ENCODE data around the gene PLD4.
"Not testable (repeated sequence)": the region's sequence is repeated elsewhere in the genome, so short reads cannot be mapped to it uniquely, and the experiment has no call there.

Gene PLD4

DNA sequence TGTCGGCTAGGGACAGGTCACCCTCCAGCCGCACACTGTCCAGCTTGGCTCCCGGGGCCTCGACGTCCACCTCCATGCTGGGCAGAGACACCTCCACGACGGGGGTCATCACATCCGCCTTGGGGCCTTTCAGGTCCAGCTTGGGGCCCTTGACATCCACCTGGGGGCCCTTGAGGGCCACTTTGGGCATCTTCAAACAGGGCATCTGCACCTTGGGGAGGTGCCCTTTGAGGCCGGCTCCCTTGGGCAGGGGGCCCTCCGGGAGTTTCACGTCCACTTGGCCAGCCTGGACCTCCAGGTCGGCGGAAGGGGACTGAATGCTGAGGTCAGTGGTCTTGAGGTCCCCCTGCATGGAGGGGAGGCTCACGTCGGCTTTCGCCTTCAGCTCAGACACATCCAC lies 17.9 kb downstream of the PLD4 start:
- DNase-seq = no peak

DNA sequence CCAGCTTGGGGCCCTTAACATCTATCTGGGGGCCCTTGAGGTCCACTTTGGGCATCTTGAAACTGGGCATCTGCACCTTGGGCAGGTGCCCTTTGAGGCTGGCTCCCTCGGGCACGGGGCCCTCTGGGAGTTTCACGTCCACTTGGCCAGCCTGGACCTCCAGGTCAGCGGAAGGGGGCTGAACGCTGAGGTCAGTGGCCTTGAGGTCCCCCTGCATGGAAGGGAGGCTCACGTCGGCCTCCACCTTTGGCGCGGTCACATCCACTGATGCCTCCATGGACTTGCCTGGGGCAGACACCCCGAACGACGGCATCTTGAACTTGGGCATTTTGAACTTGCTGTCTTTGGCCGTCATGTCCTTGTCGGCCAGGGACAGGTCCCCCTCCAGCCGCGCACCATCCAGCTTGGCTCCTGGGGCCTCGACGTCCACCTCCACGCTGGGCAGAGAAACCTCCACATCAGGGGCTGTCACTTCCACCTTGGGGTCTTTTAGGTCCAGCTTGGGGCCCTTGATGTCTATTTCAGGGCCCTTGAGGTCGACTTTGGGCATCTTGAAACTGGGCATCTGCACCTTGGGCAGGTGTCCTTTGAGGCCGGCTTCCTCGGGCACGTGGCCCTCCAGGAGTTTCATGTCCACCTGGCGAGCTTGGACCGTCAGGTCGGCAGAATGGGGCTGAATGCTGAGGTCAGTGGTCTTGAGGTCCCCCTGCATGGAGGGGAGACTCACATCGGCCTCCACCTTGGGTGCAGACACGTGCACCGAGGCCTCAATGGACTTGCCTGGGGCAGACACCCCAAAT lies 18.7 kb downstream of the PLD4 start:
- not testable (repeated sequence) for DNase-seq

DNA sequence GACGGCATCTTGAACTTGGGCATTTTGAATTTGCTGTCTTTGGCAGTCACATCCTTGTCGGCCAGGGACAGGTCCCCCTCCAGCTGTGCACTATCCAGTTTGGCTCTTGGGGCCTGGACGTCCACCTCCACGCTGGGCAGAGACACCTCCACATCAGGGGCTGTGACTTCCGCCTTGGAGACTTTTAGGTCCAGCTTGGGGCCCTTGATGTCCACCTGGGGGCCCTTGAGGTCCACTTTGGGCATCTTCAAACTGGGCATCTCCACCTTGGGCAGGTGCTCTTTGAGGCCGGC lies 19.3 kb downstream of the PLD4 start:
- DNase-seq = not testable (repeated sequence)

DNA sequence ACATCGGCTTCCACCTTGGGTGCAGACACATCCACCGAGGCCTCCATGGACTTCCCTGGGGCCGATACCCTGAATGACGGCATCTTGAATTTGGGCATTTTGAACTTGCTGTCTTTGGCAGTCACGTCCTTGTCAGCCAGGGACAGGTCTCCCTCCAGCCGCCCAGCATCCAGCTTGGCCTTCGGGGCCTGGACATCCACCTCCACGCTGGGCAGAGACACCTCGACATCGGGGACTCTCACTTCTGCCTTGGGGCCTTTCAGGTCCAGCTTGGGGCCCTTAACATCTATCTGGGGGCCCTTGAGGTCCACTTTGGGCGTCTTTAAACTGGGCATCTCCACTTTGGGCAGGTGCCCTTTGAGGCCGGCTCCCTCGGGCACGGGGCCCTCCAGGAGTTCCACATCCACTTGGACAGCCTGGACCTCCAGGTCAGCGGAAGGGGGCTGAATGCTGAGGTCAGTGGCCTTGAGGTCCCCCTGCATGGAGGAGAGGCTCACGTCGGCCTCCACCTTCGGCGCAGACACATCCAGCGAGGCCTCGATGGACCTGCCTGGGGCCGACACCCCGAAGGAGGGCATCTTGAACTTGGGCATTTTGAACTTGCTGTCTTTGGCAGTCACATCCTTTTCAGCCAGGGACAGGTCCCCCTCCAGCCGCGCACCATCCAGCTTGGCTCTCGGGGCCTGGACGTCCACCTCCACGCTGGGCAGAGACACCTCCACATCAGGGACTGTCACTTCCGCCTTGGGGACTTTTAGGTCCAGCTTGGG lies 19.9 kb downstream of the PLD4 start:
- DNase-seq = not testable (repeated sequence)

DNA sequence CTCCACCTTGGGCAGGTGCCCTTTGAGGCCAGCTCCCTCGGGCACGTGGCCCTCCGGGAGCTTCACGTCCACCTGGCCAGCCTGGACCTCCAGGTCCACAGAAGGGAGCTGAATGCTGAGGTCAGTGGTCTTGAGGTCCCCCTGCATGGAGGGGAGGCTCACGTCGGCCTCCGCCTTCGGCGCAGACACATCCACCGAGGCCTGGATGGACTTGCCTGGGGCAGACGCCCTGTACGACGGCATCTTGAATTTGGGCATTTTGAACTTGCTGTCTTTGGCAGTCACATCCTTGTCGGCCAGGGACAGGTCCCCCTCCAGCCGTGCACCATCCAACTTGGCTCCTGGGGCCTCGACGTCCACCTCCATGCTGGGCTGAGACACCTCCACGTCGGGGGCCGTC lies 20.6 kb downstream of the PLD4 start:
- not testable (repeated sequence) for DNase-seq

DNA sequence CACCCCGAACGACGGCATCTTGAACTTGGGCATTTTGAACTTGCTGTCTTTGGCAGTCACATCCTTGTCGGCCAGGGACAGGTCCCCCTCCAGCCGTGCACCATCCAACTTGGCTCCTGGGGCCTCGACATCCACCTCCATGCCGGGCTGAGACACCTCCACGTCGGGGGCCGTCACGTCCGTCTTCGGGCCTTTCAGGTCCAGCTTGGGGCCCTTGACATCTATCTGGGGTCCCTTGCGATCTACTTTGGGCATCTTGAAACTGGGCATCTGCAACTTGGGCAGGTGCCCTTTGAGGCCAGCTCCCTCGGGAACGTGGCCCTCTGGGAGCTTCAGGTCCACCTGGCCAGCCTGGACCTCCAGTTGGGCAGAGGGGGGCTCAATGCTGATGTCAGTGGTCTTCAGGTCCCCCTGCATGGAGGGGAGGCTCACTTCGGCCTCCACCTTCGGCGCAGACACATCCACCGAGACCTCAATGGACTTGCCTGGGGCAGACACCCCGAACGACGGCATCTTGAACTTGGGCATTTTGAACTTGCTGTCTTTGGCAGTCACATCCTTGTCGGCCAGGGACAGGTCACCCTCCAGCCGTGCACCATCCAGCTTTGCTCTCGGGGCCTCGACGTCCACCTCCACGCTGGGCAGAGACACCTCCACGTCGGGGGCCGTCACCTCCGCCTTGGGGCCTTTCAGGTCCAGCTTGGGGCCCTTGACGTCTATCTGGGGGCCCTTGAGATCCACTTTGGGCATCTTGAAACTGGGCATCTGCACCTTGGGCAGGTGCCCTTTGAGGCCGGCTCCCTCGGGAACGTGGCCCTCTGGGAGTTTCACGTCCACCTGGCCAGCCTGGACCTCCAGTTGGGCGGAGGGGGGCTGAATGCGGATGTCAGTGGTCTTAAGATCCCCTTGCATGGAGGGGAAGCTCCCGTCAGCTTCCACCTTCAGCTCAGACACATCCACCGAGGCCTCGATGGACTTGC lies 21.6 kb downstream of the PLD4 start:
- not testable (repeated sequence) for DNase-seq

DNA sequence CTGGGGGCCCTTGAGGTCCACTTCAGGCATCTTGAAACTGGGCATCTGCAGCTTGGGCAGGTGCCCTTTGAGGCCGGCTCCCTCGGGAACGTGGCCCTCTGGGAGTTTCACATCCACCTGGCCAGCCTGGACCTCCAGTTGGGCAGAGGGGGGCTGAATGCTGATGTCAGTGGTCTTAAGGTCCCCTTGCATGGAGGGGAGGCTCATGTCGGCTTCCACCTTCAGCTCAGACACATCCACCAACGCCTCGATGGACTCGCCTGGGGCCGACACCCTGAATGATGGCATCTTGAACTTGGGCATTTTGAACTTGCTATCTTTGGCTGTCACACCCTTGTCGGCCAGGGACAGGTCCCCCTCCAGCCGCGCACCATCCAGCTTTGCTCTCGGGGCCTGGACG lies 22.5 kb downstream of the PLD4 start:
- DNase-seq = not testable (repeated sequence)

DNA sequence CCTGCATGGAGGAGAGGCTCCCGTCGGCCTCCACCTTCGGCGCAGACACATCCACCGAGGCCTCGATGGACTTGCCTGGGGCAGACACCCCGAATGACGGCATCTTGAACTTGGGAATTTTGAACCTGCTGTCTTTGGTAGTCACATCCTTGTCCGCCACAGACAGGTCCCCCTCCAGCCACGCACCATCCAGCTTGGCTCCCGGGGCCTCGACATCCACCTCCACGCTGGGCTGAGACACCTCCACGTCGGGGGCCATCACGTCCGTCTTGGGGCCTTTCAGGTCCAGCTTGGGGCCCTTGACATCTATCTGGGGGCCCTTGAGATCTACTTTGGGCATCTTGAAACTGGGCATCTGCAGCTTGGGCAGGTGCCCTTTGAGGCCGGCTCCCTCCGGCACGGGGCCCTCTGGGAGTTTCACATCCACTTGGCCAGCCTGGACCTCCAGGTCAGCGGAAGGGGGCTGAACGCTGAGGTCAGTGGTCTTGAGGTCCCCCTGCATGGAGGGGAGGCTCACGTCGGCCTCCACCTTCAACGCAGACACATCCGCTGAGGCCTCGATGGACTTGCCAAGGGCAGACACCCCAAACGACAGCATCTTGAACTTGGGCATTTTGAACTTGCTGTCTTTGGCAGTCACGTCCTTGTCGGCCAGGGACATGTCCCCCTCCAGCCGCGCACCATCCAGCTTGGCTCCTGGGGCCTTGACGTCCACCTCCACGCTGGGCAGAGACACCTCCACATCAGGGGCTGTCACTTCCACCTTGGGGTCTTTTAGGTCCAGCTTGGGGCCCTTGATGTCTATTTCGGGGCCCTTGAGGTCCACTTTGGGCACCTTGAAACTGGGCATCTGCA lies 23.4 kb downstream of the PLD4 start:
- DNase-seq = not testable (repeated sequence)

DNA sequence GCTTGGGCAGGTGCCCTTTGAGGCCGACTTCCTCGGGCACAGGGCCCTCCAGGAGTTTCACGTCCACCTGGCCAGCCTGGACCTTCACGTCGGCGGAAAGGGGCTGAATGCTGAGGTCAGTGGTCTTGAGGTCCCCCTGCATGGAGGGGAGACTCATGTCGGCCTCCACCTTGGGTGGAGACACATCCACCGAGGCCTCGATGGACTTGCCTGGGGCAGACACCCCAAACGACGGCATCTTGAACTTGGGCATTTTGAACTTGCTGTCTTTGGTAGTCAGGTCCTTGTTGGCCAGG lies 24.0 kb downstream of the PLD4 start:
- DNase-seq = no peak

DNA sequence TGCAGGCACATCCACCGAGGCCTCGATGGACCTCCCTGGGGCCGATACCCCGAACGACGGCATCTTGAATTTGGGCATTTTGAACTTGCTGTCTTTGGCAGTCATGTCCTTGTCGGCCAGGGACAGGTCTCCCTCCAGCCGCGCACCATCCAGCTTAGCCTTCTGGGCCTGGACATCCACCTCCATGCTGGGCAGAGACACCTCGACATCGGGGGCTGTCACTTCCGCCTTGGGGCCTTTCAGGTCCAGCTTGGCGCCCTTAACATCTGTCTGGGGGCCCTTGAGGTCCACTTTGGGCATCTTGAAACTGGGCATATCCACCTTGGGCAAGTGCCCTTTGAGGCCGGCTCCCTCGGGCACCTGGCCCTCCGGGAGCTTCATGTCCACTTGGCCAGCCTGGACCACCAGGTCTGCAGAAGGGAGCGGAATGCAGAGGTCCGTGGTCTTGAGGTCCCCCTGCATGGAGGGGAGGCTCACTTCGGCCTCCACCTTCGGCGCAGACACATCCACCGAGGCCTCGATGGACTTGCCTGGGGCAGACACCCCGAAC lies 24.8 kb downstream of the PLD4 start:
- DNase-seq = not testable (repeated sequence)

DNA sequence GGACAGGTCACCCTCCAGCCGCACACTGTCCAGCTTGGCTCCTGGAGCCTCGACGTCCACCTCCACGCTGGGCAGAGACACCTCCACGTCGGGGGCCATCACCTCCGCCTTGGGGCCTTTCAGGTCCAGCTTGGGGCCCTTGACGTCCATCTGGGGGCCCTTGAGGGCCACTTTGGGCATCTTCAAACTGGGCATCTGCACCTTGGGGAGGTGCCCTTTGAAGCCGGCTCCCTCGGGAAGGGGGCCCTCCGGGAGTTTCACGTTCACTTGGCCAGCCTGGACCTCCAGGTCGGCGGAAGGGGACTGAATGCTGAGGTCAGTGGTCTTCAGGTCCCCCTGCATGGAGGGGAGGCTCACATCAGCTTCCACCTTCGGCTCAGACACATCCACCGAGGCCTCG lies 25.3 kb downstream of the PLD4 start:
- no peak for DNase-seq

DNA sequence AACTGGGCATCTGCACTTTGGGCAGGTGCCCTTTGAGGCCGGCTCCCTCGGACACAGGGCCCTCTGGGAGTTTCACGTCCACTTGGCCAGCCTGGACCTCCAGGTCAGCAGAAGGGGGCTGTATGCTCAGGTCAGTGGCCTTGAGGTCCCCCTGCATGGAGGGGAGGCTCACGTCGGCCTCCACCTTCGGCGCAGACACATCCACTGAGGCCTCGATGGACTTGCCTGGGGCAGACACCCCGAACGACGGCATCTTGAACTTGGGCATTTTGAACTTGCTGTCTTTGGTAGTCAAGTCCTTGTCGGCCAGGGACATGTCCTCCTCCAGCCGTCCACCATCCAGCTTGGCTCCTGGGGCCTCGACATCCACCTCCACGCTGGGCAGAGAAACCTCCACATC lies 26.0 kb downstream of the PLD4 start:
- not testable (repeated sequence) for DNase-seq

DNA sequence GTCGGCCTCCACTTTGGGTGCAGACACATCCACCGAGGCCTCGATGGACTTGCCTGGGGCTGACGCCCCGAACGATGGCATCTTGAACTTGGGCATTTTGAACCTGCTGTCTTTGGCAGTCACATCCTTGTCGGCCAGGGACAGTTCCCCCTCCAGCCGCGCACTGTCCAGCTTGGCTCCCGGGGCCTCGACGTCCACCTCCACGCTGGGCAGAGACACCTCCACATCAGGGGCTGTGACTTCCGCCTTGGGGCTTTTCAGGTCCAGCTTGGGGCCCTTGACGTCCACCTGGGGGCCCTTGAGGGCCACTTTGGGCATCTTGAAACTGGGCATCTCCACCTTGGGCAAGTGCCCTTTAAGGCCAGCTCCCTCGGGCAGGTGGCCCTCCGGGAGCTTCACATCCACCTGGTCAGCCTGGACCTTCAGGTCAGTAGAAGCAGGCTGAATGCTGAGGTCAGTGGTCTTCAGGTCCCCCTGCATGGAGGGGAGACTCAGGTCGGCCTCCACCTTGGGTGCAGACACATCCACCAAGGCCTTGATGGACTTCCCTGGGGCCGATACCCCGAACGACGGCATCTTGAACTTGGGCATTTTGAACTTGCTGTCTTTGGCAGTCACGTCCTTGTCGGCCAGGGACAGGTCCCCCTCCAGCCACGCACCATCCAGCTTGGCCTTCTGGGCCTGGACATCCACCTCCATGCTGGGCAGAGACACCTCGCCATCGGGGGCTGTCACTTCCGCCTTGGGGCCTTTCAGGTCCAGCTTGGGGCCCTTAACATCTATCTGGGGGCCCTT lies 27.4 kb downstream of the PLD4 start:
- not testable (repeated sequence) for DNase-seq

DNA sequence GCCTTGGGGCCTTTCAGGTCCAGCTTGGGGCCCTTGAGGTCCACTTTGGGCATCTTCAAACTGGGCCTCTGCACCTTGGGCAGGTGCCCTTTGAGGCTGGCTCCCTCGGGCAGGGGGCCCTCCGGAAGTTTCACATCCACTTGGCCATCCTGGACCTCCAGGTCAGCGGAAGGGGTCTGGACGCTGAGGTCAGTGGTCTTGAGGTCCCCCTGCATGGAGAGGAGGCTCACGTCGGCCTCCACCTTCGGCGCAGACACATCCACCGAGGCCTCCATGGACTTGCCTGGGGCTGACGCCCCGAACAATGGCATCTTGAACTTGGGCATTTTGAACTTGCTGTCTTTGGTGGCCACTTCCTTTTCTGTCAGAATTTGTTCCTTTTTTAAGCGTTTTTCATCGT lies 28.4 kb downstream of the PLD4 start:
- DNase-seq = no peak

DNA sequence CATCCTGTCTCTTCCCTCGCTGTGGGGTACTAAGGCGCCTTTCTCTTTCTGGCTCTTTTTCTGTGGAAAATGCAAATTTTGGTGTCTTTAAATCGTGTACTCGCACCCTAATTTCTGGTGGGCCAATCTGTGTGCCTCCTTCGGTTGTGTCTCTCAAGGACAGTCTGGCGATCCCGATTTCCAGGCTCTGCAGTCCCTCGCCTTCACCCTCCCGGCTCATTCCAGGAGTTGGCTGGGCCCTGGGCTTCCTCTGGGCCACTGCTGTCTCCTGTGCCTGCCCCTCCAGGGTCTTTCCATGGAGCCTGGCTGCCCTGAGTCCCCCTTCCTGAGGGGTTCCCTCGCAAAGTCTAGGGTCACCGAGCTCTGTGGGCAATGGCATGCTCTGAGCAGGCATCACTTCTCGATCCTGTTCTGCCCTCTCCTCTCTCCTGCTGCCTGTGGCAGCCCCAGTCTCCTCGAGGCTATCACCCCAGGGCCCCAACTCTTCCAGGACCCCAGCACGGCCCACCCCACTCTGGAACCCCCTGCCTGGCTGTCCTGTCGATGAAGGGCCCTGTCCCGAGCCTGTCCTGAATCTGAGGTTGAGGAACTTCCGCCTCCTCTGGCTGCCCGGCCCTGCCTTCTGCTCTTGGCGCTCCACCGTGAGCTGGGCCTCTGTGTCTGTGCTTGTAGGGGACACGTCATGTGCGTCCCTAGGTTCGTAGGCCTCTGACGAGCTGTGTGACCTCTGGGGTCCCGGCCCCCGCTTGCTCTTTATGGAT lies 29.4 kb downstream of the PLD4 start:
- DNase-seq = no peak

DNA sequence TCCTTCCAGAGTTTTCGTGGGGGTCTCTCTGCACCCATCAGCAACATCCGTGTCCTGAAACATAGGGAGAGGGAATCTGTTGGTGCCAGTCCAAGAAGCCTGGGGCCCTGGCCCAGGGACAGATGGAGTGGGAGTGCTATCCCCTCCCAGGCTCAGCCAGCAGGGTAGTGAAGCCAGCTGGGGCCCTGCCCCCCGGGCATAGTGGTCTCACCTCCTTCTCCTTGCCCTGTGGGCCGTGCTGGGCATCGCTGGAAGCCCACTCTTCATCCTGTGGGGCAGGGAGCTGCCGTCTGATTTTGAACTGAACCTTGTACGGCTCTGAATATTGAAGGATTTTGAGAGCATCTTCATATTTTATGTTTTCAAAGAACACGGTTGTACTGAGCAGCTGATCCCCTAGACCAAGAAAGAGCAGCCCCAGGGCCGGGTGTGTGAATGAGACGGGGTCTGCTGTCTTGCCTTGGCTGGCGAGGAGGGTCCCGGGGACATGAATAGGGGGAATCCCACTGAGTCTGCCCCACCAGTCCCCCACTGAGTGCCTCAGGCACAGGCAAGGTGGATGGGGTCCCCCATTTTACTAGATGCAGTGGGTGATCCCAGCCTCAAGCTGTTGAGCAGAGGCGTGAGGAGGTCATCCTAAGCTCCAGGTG lies 30.2 kb downstream of the PLD4 start:
- DNase-seq = no peak

DNA sequence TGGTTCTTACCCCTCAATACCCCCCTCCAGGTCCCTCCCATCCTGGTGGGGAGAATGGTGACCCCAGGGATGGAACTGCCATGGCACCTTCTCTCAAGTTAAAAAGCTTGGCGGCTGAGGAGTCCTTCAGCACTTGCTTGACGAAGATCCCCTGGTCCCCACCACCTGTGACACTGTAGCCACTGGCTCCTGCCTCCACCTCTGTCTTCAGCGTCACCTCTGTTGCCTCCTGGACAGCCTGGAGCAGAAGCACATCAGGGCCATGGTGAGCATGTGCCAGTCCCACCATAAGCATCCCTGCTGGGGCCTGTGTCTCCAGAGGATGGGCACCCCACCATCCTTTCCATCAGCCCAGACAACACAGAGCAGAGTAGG lies 30.7 kb downstream of the PLD4 start:
- DNase-seq = no peak

DNA sequence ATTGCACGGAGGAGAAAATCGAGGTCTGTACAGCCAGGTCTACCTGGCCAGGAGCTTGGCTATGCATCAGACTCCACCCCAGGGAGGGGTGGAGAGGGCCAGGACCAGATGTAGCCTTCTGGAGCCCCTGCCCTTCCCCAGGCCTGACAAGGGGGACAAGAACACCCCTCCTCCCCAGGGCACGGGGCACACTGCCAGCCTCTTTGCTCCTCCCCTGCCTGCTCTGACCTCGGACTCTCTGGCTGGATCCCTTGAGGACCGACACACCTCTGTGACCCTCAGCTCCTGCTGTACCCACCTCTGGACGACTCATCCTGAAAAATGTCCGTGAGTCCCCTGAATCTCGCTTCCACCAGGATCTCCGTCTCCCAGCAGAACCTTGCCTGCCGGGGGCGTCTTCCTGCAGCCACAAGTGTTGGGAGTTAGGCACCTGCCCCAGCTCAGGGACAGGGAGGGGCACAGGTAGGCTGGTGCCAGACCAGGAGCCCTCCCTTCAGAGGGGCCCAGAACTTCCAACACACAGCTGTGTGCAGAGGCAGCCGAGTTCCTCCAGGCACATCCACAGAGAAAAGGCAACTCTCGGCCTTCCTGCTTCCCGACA lies 31.7 kb downstream of the PLD4 start:
- no peak for DNase-seq

All from SW 1271 (cell line).